Left ventricle myocardium superior (tissue), 1 donor: ENCODE results near the gene RBM15B. TPM values are rescaled to one million over a fixed set of nuclear protein-coding genes. Genes with fewer than 3 reads are reported as not detected.

ENCODE experiments used
- ATAC-seq: fragments of 200-7000 bp; cut with Tn5 transposase; one replicate; pipeline ENCODE4 v1.9.1; 2020; ENCODE audit warnings: mild to moderate bottlenecking, moderate library complexity
- DNase-seq: peaks from one replicate; pipeline ENCODE4 v3.0.0-alpha.2; 2020
- intact Hi-C: fragments of 100-400 bp; cut with micrococcal nuclease; formaldehyde crosslinking; loops from one replicate; pipeline ENCODE4 v1.11.0; 2022
- total RNA-seq: library from RNA; stranded (reverse); fragmentation: NEBNext Ultra II Directional; extraction: Animal tissue kit (Norgen Biotek cat#: 25700); gene quantifications from one replicate; pipeline ENCODE4 v1.2.1, GENCODE V29; 2021
- donor health status: DM: no; HTN: yes; CAD: no; lungs with severe emphysema.

The RBM15B gene
- total RNA-seq, 1 donor from 2014 or later = 12.6 TPM

DNA sequence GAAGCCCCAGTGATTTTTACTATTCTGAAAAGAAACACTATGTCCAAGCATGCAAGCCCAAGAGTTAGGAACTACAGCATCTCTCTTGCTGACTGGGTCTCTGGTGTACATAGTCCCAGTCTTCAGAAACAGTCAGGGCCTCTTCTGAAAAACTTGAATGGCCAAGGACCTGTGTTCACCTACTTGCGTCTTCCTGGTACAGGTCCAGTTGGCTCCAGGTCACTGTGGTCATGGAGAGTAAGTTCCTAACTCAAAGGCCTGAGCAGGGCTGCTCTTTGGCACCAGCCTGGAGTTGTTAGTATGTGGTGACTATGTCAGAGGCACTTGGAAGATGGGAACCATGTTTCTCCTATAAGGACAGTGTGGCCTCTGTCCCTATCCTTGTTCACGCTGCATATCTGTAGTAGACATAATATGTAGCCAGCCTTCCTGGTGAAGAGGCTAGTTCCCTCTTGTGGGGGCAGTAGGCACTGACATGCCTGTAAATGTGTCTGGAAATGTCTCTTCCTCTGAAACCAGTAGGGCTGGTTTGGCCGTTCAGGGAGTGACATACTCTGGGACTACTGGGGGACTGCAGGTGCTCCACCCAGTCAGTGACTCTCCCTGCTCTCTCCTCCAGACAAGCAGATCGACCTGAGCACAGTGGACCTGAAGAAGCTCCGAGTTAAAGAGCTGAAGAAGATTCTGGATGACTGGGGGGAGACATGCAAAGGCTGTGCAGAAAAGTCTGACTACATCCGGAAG, 2.6 kb upstream of the RBM15B start:
- no peak for ATAC-seq
- intact Hi-C loops = no loop called here
- no peak for DNase-seq

- DNase-seq (peak; percentile 66), ATAC-seq (no peak)
- intact Hi-C loops = no loop called here
These were observed 1.5 kb upstream of the RBM15B start for GRCh38 chr3:51389423-51390183.

- intact Hi-C loops = no loop called here
- ATAC-seq (no peak), DNase-seq (no peak)
These were observed 625 bp upstream of the RBM15B start for GRCh38 chr3:51390246-51391074.

GRCh38 chr3:51391566-51392354, 675 bp downstream of the RBM15B start:
- intact Hi-C loops = no loop called here
- DNase-seq = peak; percentile 60
- no peak for ATAC-seq

DNA sequence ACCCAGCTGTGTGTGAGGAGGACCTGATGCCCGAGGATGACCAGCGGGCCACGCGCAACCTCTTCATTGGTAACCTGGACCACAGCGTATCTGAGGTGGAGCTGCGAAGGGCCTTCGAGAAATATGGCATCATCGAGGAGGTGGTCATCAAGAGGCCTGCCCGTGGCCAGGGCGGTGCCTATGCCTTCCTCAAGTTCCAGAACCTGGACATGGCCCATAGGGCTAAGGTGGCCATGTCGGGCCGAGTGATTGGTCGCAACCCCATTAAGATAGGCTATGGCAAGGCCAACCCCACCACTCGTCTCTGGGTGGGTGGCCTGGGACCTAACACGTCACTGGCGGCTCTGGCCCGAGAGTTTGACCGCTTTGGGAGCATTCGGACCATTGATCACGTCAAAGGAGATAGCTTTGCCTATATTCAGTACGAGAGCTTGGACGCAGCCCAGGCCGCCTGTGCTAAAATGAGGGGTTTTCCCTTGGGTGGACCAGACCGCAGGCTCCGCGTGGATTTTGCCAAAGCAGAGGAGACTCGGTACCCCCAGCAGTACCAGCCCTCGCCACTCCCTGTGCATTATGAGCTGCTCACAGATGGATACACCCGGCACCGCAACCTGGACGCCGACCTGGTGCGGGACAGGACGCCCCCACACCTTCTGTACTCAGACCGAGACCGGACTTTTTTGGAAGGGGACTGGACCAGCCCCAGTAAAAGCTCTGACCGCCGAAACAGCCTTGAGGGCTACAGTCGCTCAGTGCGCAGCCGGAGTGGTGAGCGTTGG, 1.5 kb downstream of the RBM15B start:
- ATAC-seq (no peak), DNase-seq (no peak)
- intact Hi-C loops = no loop called here

DNA sequence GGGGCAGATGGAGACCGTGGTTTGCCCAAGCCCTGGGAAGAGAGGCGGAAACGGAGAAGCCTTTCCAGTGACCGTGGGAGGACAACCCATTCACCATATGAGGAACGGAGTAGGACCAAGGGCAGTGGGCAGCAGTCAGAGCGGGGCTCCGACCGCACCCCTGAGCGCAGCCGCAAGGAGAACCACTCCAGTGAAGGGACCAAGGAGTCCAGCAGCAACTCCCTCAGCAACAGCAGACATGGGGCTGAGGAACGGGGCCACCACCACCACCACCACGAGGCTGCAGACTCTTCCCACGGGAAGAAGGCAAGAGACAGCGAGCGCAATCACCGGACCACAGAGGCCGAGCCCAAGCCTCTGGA, 2.0 kb downstream of the RBM15B start:
- DNase-seq (no peak), ATAC-seq (no peak)
- intact Hi-C loops = no loop called here

DNA sequence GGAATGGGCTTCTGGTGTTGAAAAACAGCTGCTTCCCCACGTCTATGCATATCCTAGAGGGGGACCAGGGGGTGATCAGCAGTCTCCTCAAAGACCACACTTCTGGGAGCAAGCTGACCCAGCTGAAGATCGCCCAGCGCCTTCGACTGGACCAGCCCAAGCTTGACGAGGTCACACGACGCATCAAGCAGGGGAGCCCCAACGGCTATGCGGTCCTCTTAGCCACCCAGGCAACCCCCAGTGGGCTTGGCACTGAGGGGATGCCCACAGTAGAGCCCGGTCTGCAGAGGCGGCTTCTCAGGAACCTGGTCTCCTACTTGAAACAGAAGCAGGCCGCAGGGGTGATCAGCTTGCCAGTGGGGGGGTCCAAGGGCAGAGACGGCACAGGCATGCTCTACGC, 2.5 kb downstream of the RBM15B start:
- ATAC-seq (no peak), DNase-seq (no peak)
- intact Hi-C loops = no loop called here

GRCh38 chr3:51394541-51394940, 3.5 kb downstream of the RBM15B start:
- ATAC-seq = no peak
- intact Hi-C loops = no loop called here
- DNase-seq = no peak

GRCh38 chr3:51395493-51396213, 4.6 kb downstream of the RBM15B start:
- DNase-seq (no peak), ATAC-seq (no peak)
- intact Hi-C loops = no loop called here

DNA sequence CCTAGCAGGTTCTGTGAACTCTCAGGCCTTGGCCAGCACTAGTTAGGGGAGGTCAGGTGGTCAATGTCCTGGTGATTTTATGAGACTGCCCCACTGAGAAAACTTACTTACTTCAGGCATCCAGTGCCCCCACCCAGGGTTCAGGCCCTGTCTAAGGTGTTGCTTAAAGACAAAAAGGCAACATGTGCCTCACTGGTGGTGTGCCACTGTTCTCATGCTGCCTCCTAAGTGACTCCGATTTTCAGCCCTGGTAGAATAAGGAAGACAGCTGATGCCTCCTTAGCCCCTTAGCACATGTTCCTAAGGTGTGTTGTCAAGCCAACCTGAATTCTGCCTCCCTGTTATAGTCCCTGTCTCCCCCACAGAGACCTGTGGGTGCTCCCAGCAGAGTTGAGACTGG, 5.3 kb downstream of the RBM15B start:
- no peak for DNase-seq
- intact Hi-C loops = no loop called here

GRCh38 chr3:51397392-51397791, 6.3 kb downstream of the RBM15B start:
- ATAC-seq = no peak
- no peak for DNase-seq
- intact Hi-C loops = no loop called here

More for the DNA sequence above, 5.3 kb downstream of the RBM15B start:
- ATAC-seq = no peak

DNA sequence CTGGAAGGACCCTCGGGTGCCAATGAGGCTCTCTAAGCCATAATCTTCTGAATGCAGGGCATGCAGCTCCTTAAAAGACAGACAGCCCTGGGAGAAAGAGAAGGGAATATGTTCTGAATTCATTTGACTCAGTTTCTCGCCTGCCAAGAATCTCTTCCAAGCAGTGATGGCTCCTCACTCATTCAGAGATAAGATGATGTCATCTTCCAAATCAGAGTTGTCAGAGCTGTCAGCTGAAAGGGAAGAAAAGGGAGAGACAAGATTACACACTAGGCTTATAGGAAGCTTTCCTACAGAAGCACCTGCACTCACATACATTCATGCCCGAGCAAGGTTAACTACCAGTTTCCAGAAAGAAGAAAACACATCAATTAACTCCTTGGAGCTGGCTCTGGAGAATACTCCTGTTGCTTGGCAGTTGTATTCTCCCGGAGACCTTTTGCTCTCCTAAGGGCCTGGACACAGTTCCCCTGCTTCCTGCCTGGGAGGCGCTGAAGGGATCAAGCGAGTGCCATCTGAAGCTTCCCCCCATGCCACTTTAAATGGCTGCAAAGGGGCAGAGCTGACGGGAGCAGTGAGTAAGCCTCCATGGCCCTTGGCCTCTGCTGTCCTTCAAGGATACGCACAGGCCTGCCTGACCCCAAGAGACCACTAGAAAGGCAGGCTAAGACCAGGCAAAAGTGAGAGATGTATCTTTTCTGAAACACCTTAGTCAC, 7.7 kb downstream of the RBM15B start:
- DNase-seq (no peak), ATAC-seq (no peak)
- intact Hi-C loops = no loop called here

DNA sequence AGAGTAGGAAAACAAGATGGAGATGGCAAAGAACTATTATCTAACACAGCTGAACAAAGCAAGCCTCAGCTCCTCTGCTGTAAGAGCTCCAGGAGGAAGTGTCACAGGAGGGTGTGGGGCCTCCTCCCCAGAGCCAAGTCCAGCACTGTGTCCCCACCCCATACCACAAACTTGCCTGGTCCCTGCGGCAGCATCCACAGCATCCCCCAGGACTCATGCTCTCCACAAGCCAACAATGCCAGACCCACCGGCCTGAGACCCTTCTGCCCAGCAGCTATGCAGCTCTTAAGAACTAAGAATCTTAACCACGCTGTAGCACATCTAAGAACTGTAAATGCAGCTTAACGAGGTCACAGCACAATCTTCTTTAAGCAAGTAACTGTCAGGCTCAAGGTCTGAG, 9.1 kb downstream of the RBM15B start:
- intact Hi-C loops = no loop called here
- no peak for ATAC-seq

GRCh38 chr3:51401735-51402134, 10.7 kb downstream of the RBM15B start:
- intact Hi-C loops = no loop called here
- DNase-seq (no peak), ATAC-seq (peak; percentile 39)

More for the DNA sequence above, 9.1 kb downstream of the RBM15B start:
- DNase-seq = no peak

DNA sequence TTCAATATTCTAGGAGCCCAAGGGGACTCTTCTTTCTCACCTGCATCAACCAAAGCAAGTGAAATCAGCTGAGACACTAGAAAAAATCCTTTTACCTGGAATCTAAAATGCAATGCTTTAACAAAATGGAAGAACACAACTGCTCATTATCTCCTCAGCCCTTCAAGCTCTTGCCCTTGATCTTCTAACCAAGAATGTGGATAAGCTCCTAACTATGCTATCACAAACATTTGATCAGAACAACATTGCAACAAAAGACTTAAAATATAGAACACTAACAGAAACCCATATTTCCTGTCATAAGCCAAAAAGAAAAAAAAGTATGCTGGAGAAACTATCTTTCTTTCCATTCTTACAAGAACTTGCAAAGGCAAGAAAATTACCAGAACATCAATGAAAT, 12.6 kb downstream of the RBM15B start:
- intact Hi-C loops = no loop called here
- no peak for ATAC-seq
- DNase-seq = no peak

- DNase-seq (no peak), ATAC-seq (no peak)
- intact Hi-C loops = no loop called here
These were observed 16.9 kb downstream of the RBM15B start for GRCh38 chr3:51408021-51408420.

- ATAC-seq (no peak), DNase-seq (no peak)
- intact Hi-C loops = no loop called here
These were observed 17.7 kb downstream of the RBM15B start for GRCh38 chr3:51408813-51409212.
